ENCODE results near the gene INCA1.

GRCh38 chr17:4955091-4955490 is 42.2 kb downstream of the INCA1 start:
- TF ChIP-seq GABPA (IDR thresholded peaks at IDR 0.05; ENCODE audit: low read depth), result no peak
- TF ChIP-seq CTCF (IDR thresholded peaks at IDR 0.05; ENCODE audit: insufficient read depth, low read length), result no peak
- TF ChIP-seq REST (IDR thresholded peaks at IDR 0.05; ENCODE audit: insufficient replicate concordance, low read depth), result no peak
